ENCODE results near the gene ACADM.
A peak's percentile ranks its signal among the peaks of the same experiment; 100 is the strongest.
"Not testable (repeated sequence)": the region's sequence is repeated elsewhere in the genome, so short reads cannot be mapped to it uniquely, and the experiment has no call there.

ACADM gene

GRCh38 chr1:75724472-75725022 is at the start of gene ACADM:
TSS of gene ACADM (plus strand) at chr1:75724709. CDS start at chr1:75724788, 79 bp downstream.
- peak; percentile 90 for DNase-seq (ENCODE audit: low spot score)
- TF ChIP-seq CTCF (IDR thresholded peaks at IDR 0.05; ENCODE audit: extremely low read depth, missing control alignments) = no peak

- DNase-seq (ENCODE audit: low spot score) = no peak
- TF ChIP-seq CTCF (IDR thresholded peaks at IDR 0.05; ENCODE audit: extremely low read depth, missing control alignments) = no peak
Measured at GRCh38 chr1:75677443-75677842, 47.1 kb upstream of the ACADM start.

- not testable (repeated sequence) for DNase-seq (ENCODE audit: low spot score)
Measured at GRCh38 chr1:75677964-75678363, 46.5 kb upstream of the ACADM start.

GRCh38 chr1:75690547-75690946 is 34.0 kb upstream of the ACADM start:
- no peak for TF ChIP-seq CTCF (IDR thresholded peaks at IDR 0.05; ENCODE audit: extremely low read depth, missing control alignments)
- no peak for DNase-seq (ENCODE audit: low spot score)

GRCh38 chr1:75693551-75693950 is 31.0 kb upstream of the ACADM start:
- TF ChIP-seq CTCF (IDR thresholded peaks at IDR 0.05; ENCODE audit: extremely low read depth, missing control alignments) = no peak
- no peak for DNase-seq (ENCODE audit: low spot score)

- no peak for TF ChIP-seq CTCF (IDR thresholded peaks at IDR 0.05; ENCODE audit: extremely low read depth, missing control alignments)
- no peak for DNase-seq (ENCODE audit: low spot score)
Measured at GRCh38 chr1:75696000-75696399, 28.5 kb upstream of the ACADM start.

- DNase-seq (ENCODE audit: low spot score) = no peak
- no peak for TF ChIP-seq CTCF (IDR thresholded peaks at IDR 0.05; ENCODE audit: extremely low read depth, missing control alignments)
Measured at GRCh38 chr1:75707191-75707590, 17.3 kb upstream of the ACADM start.

- TF ChIP-seq CTCF (IDR thresholded peaks at IDR 0.05; ENCODE audit: extremely low read depth, missing control alignments) = no peak
- DNase-seq (ENCODE audit: low spot score) = no peak
Measured at GRCh38 chr1:75708910-75709309, 15.6 kb upstream of the ACADM start.

Measured in GM20000 (cell line).